Loucy (cell line): ENCODE data around the gene SSBP4.

Source experiments
- H2AFZ ChIP-seq: fragments of 200-600 bp; sonication (generic); 2 replicates; pipeline ENCODE4 v1.6.0; 2016; ENCODE audit warnings: antibody characterized with exemption, mild to moderate bottlenecking, low read length, moderate library complexity
- H3F3A ChIP-seq: fragments of 200-600 bp; 2 replicates; pipeline ENCODE4 v1.6.0; 2016; ENCODE audit warnings: antibody characterized with exemption, low read depth, mild to moderate bottlenecking
- H3K27me3 ChIP-seq: fragments of 200-600 bp; sonication (generic); 2 replicates; pipeline ENCODE4 v1.6.1; 2014; ENCODE audit warnings: low read length, mild to moderate bottlenecking; ENCODE audit not compliant: insufficient read depth, poor library complexity, severe bottlenecking
- H3K36me3 ChIP-seq: fragments of 200-600 bp; sonication (generic); 2 replicates; pipeline ENCODE4 v1.6.1; 2016; ENCODE audit warnings: low read length; ENCODE audit not compliant: insufficient read depth
- H3K4me1 ChIP-seq: fragments of 200-600 bp; sonication (generic); 2 replicates; pipeline ENCODE4 v1.5.1; 2014; ENCODE audit warnings: low read length, mild to moderate bottlenecking; ENCODE audit not compliant: insufficient read depth, poor library complexity, severe bottlenecking
- H3K4me2 ChIP-seq: fragments of 200-600 bp; sonication (generic); 2 replicates; pipeline ENCODE4 v1.6.0; 2014; ENCODE audit warnings: antibody characterized with exemption, low read length, low read depth, mild to moderate bottlenecking; ENCODE audit not compliant: poor library complexity, severe bottlenecking
- H3K4me3 ChIP-seq: fragments of 200-600 bp; sonication (generic); 2 replicates; pipeline ENCODE4 v1.5.1; 2014; ENCODE audit warnings: low read length, mild to moderate bottlenecking, mixed read lengths; ENCODE audit not compliant: poor library complexity, severe bottlenecking
- H3K79me2 ChIP-seq: fragments of 200-600 bp; sonication (generic); 2 replicates; pipeline ENCODE4 v1.6.1; 2014; ENCODE audit warnings: low read length; ENCODE audit not compliant: insufficient read depth
- H3K9ac ChIP-seq: fragments of 200-600 bp; sonication (generic); 2 replicates; pipeline ENCODE4 v1.6.0; 2014; ENCODE audit warnings: mild to moderate bottlenecking, low read depth, low read length, moderate library complexity; ENCODE audit not compliant: poor library complexity, severe bottlenecking
- H3K9me2 ChIP-seq: fragments of 200-600 bp; sonication (generic); replicated peaks from 2 replicates; pipeline ENCODE4 v1.6.1; 2016; ENCODE audit warnings: low read depth, low read length, mixed read lengths
- H3K9me3 ChIP-seq: fragments of 200-600 bp; sonication (generic); 2 replicates; pipeline ENCODE4 v1.6.1; 2014; ENCODE audit warnings: mild to moderate bottlenecking, antibody characterized with exemption, low read length, low read depth; ENCODE audit not compliant: insufficient read depth
- H4K20me1 ChIP-seq: fragments of 200-600 bp; sonication (generic); 2 replicates; pipeline ENCODE4 v1.6.0; 2014; ENCODE audit warnings: antibody characterized with exemption, low read length, mild to moderate bottlenecking; ENCODE audit not compliant: insufficient read depth, poor library complexity, severe bottlenecking
- EZH2phosphoT487 ChIP-seq: fragments of 200-600 bp; IDR thresholded peaks from 2 replicates; pipeline ENCODE4 v1.6.1; 2018; ENCODE audit warnings: antibody characterized with exemption, mild to moderate bottlenecking, moderate library complexity, borderline replicate concordance
- TF ChIP-seq, protein P1 (sequence below): fragments of 200-600 bp; sonication (generic); conservative IDR thresholded peaks from 2 replicates; pipeline ENCODE4 v1.5.1; 2014; ENCODE audit warnings: mild to moderate bottlenecking, antibody characterized with exemption, low read length

The SSBP4 gene

DNA sequence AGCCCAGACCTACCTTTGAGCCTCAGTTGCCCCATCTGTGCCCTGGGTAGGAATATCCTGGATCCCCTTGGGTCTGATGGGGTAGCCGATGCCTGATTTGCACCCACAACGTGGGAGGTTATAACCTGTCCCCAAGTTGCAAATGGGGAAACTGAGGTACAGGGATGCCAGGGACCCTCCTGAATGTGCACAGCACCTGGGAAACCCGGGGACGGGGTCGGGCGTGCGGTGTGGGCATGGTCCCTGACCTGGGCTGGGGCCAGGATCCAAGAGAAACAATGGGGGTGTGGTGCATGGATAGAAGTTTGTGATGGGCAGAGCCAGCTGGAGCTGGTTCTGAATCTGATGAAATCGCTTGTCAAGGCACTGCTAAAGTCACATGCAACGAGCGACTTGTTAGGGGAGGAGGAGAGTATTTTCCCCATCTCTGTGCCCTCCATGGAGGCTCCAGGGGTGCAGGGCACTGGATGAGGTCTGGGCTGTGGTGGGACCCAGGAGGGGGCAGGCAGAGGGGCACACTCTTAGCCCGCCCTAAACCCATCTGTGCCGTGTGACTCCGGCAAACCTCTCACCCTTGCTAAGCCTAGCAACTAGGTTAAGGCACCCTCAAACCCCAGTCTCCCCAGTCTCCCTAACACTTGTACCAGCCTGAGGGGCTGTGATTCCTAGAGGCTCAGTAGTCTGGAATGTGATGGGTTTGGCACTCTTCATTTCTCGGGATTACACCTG, 32.5 kb upstream of the SSBP4 start:
- Histone ChIP-seq H3F3A (no peaks in the 10 kb centered on the region), H3K4me1 (no peaks in the 10 kb centered on the region), H3K9me3 (no peaks in the 10 kb centered on the region), H3K4me3 (no peak overlapping the region), H3K79me2 (no peaks in the 10 kb centered on the region), H3K9me2 (no peaks in the 10 kb centered on the region), H4K20me1 (no peaks in the 10 kb centered on the region), H2AFZ (no peak overlapping the region), H3K4me2 (no peak overlapping the region), H3K9ac (no peak overlapping the region), H3K27me3 (no peaks in the 10 kb centered on the region), H3K36me3 (no peaks in the 10 kb centered on the region)
- no peak for TF ChIP-seq EZH2phosphoT487
- TF ChIP-seq, protein P1, sequence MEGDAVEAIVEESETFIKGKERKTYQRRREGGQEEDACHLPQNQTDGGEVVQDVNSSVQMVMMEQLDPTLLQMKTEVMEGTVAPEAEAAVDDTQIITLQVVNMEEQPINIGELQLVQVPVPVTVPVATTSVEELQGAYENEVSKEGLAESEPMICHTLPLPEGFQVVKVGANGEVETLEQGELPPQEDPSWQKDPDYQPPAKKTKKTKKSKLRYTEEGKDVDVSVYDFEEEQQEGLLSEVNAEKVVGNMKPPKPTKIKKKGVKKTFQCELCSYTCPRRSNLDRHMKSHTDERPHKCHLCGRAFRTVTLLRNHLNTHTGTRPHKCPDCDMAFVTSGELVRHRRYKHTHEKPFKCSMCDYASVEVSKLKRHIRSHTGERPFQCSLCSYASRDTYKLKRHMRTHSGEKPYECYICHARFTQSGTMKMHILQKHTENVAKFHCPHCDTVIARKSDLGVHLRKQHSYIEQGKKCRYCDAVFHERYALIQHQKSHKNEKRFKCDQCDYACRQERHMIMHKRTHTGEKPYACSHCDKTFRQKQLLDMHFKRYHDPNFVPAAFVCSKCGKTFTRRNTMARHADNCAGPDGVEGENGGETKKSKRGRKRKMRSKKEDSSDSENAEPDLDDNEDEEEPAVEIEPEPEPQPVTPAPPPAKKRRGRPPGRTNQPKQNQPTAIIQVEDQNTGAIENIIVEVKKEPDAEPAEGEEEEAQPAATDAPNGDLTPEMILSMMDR: no peak

DNA sequence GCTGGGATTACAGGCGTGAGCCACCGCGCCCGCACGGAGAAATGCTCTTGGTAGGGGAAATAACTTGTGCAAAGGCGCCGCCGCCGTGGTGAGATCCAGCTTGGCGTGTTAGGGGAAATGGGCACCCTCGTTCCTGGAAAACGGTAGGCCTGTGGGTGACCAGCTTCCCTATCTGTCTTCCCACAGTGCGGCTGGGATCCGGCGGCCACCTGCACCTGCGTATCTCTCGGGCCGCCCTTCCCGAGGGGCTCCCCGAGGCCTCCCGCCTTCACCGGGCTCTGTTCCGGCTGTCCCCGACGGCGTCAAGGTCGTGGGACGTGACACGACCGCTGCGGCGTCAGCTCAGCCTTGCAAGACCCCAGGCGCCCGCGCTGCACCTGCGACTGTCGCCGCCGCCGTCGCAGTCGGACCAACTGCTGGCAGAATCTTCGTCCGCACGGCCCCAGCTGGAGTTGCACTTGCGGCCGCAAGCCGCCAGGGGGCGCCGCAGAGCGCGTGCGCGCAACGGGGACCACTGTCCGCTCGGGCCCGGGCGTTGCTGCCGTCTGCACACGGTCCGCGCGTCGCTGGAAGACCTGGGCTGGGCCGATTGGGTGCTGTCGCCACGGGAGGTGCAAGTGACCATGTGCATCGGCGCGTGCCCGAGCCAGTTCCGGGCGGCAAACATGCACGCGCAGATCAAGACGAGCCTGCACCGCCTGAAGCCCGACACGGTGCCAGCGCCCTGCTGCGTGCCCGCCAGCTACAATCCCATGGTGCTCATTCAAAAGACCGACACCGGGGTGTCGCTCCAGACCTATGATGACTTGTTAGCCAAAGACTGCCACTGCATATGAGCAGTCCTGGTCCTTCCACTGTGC, 30.9 kb upstream of the SSBP4 start:
- Histone ChIP-seq H3K4me2 (peak overlapping the region; percentile 55), H3K9me2 (no peaks in the 10 kb centered on the region), H2AFZ (peak overlapping the region; percentile 76), H3K4me1 (no peaks in the 10 kb centered on the region), H3K79me2 (no peaks in the 10 kb centered on the region), H3K27me3 (no peaks in the 10 kb centered on the region), H4K20me1 (no peaks in the 10 kb centered on the region), H3K4me3 (peak overlapping the region; percentile 50), H3F3A (no peaks in the 10 kb centered on the region), H3K9me3 (no peaks in the 10 kb centered on the region), H3K36me3 (no peaks in the 10 kb centered on the region), H3K9ac (no peak overlapping the region)
- TF ChIP-seq, protein P1: peak; percentile 84
- no peak for TF ChIP-seq EZH2phosphoT487

DNA sequence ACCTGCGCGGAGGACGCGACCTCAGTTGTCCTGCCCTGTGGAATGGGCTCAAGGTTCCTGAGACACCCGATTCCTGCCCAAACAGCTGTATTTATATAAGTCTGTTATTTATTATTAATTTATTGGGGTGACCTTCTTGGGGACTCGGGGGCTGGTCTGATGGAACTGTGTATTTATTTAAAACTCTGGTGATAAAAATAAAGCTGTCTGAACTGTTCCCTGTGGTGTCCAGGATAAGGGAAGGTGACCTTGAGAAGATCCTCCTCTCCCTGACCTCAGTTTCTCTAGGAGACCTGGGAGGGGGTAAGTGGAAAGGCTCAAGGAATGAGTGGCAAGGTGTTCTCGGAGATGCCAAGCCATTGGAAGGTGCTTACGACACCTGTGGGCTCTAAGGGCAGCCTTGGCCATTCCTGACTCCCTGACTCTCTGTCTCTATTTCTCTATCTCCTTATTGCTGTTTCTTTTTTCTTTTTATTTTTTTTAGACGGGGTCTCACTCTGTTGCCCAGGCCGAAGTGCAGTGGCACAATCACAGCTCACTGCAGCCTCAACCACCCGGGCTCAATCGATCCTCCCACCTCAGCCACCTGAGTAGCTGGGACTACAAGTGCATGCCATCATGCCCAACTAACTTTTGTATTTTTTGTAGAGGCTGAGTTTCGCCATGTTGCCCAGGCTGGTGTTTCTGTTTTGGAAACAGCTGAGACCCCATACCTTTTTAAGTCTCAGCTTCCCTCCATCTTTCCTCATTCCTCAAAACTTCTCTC, 30.1 kb upstream of the SSBP4 start:
- H3K9ac ChIP-seq: no peak overlapping the region
- H3K36me3 ChIP-seq: no peaks in the 10 kb centered on the region
- peak overlapping the region; percentile 76; the same call in 1 of the 2 replicates for H2AFZ ChIP-seq
- H3K4me3 ChIP-seq: peak overlapping the region; percentile 50
- H3K4me2 ChIP-seq: peak overlapping the region; percentile 55
- no peaks in the 10 kb centered on the region for H3K9me2 ChIP-seq
- H3K9me3 ChIP-seq: no peaks in the 10 kb centered on the region
- no peaks in the 10 kb centered on the region for H3K4me1 ChIP-seq
- H3F3A ChIP-seq: no peaks in the 10 kb centered on the region
- no peaks in the 10 kb centered on the region for H3K79me2 ChIP-seq
- TF ChIP-seq EZH2phosphoT487: no peak
- TF ChIP-seq, protein P1: no peak
- no peaks in the 10 kb centered on the region for H4K20me1 ChIP-seq
- no peaks in the 10 kb centered on the region for H3K27me3 ChIP-seq
